Measurements from ENCODE around the gene CENPN.

The CENPN gene, protein sequence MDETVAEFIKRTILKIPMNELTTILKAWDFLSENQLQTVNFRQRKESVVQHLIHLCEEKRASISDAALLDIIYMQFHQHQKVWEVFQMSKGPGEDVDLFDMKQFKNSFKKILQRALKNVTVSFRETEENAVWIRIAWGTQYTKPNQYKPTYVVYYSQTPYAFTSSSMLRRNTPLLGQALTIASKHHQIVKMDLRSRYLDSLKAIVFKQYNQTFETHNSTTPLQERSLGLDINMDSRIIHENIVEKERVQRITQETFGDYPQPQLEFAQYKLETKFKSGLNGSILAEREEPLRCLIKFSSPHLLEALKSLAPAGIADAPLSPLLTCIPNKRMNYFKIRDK

GRCh38 chr16:81006813-81007695 lies at the start of gene CENPN, which contains the start of gene CMC2:
TSS of gene CENPN (plus strand) at chr16:81007214. CDS start at chr16:81011940, 4,726 bp downstream.
TSS of gene CMC2 (minus strand) at chr16:81006885. CDS start at chr16:80997394, 9,491 bp downstream.
- peak; percentile 81 to 91 for DNase-seq

DNA sequence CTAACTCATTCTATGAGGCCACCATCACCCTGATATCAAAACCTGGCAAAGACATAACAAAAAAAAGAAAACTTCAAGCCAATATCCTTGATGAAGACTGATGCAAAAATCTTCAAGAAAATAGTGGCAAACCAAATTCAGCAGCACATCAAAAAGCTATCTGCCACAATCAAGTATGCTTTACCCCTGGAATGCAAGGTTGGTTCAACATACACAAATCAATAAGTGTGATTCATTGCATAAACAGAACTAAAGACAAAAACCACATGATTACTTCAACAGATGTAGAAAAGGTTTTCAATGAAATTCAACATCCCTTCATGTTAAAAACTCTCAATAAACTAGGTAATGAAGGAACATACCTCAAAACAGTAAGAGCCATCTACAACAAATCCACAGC lies 48.7 kb upstream of the CENPN start:
- DNase-seq, result no peak

GRCh38 chr16:80962879-80963278 lies 44.1 kb upstream of the CENPN start:
- DNase-seq, result no peak

GRCh38 chr16:80964351-80964750 lies 42.7 kb upstream of the CENPN start:
- DNase-seq, result no peak

- DNase-seq, result no peak
These were observed 40.4 kb upstream of the CENPN start for GRCh38 chr16:80966617-80967016.

- DNase-seq, result no peak
These were observed 38.5 kb upstream of the CENPN start for GRCh38 chr16:80968386-80969113.

DNA sequence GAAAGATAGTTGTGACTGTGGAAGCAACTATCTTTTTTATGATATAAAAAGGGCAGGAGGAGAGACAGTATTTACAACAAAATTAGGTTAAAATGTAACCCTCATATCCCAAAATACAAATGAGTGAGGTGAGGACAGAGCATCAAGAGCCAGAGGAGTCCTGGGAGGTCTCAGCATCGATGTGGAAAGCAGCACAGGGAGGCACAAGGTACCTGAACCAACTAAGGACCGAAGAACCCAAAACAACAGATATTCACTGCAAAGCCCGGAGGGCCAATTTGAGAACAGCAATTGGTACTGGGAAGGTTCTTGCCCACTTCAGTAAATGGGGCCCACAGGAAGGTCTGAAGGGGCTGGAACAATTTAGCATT lies 37.9 kb upstream of the CENPN start:
- DNase-seq, result no peak

- DNase-seq, result no peak
These were observed 35.2 kb upstream of the CENPN start for GRCh38 chr16:80971819-80972218.

DNA sequence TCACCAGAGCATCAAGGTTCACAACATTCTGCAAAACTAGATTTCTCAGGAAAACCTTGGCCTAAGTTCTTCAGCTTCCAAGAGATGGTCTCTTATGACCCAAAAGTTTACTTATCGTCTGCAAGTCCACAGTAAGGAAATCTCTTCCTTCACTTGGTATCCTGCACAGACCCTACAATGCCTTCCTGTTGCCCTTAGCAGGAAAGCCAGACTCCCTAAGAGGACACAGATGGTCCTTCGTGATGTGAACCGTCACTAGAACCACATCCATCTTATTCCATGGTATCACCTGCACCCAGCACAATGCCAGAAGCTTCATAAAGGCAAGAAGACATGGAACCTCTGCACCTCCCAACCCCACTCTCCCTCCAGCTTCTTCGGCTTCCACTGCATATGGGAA lies 34.4 kb upstream of the CENPN start:
- no peak for DNase-seq

DNA sequence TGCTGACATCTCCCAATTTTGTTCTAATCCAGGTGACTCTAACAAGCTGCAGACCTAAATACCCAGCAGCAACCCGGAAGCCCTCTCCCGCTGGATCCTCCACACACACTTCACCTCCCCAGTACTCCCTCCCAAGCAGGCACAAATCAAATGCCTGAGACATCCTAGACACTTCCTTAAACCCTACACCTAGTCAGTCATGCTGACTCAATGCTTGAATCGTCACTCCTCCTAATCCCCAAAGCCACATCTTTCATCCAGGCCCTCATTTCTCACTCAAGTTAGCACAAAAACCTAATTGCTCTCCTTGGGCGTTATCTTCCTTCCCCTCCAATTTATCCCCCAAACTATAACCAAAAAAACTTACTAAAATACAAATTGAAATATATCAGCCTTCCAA lies 33.0 kb upstream of the CENPN start:
- no peak for DNase-seq

DNA sequence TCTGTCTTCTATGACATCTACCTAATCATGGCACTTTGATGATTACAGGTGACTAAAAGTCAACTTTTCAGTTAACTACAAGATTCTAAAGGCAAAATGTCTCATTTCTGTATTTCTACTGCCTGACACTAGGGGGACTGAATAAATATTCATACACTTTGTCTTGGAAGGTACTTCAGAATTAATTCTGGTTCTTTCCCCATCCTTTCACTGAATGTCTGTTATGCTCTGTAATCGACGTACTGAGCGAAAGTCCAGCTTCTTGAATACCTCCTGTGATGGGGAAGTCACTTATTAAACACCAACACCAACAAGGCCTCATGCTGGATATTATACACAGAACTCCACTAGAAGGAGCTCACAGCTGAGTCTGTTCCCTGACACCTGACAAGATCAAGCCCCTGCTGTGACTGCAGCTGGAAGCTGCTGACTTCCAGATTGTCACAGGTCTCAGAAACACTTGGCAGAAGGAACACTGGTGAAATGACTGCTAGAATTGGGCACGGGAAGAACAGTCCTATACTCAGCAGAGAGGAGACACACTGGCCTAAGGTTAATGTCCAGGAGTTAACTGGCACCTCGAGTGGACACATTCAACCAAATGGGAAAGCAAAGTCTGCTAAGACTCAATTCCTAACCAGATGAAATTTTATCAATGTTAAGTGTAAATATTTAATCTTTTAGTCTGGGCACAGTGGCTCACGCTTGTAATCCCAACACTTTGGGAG lies 32.2 kb upstream of the CENPN start:
- DNase-seq, result peak in 1 of 2 experiments; percentile 8

GRCh38 chr16:80976946-80977345 lies 30.1 kb upstream of the CENPN start:
- DNase-seq, result no peak

DNA sequence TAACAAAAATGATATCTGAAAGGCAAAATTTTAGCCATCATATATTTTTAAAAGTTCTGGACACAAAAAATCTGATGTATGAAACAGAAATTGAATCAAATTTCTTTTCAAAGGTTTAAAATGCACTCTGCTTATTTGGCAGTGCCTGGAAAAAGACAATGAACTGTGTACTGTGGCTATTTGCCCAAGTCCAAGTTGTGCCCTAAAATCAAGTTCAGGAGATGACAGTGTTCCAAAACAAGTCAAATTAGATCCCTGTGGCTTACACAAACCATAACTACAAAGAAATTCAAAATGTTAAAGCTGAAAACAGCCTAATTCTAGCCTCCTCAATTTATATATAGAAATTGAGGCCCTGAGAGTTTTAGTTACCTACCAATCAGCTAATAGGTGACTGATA lies 25.9 kb upstream of the CENPN start:
- no peak for DNase-seq

DNA sequence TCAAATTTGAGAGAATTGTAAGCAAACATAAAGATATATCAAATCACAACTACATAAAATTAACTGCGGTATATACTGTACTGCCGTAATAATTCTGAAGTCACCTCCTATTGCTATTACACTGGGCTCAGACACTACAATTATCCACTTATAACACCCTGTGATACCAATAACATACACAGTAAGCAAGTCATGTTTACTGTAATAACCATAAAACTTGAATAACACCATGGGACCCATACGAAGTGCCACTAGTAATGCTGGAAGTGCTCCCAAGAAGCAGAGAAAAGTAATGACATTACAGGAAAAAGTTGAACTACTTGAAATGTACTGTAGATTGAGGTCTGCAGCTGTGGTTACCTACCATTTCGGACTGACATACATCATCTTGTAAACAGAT lies 24.4 kb upstream of the CENPN start:
- DNase-seq, result no peak

DNA sequence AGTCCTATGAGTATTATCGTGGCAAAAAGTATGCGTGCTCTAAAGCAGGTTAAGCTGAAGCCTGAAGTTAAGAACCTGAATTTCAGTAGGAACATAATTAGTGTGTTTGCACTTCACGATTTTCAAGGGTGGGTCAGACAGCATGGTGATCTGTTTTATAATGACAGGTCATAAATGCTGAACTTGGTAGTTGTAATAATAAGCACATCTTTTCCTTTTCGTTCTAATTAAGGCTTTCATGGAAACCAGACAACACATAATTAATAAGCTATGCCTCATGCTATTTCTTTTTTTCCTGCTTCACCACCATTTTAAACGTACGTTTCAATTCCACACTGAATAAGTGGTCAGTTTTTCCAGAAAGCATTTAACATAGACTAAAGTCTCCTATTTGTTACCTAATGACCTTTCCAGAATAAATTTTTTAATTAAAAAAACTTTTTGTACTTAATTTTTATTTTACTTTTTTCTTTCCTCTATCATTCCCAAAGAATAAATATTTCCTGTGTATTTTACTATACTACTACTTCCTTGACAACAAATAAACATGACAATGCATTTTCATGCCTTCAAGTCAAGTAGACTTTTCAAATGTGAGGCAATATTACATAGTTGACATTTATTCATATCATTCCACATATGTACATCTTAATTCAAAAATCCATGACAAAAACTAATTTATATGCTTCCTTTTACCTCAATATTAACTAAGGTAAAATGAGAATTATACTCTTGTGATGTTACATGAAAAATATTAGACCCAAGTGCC lies 22.7 kb upstream of the CENPN start:
- no peak for DNase-seq

DNA sequence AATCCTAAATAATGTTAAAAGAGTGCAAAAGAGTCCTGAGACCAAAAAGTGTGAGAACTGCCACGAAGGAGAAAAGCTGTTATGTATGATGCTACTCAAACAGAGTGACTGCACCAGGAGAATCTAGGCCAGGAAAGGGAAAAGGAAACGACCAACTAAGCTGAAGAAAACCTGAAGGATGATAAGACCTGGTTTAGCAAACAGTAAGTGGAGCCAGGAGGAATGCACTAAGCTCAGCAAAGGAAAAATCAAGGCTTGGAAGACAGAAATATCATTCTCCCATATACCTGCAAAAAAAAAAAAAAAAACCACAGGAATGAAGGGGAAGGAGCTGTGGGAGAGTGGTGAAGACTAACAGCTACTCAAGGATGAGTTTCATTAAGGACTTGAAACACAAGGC lies 21.4 kb upstream of the CENPN start:
- DNase-seq, result no peak

DNA sequence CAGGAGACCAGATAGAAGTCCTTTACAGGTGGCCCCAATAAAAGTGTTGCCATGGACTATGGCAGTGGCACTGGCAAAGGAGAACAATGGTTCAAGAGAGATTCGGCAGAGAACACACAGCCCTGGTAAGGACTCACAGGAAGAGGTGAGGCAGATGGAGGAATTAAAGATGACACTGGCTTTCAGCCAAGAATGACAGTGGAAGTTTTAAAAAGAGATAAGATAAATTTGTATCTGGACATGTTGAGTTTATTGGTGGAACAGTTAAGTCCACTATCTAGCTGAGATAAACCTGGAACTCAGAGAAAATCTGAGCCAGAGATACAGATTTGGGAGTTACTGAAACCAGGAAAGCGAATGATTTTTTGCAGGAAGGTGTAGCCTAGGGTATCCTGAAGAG lies 20.5 kb upstream of the CENPN start:
- no peak for DNase-seq

- DNase-seq, result no peak
These were observed 18.3 kb upstream of the CENPN start for GRCh38 chr16:80988756-80989155.

DNA sequence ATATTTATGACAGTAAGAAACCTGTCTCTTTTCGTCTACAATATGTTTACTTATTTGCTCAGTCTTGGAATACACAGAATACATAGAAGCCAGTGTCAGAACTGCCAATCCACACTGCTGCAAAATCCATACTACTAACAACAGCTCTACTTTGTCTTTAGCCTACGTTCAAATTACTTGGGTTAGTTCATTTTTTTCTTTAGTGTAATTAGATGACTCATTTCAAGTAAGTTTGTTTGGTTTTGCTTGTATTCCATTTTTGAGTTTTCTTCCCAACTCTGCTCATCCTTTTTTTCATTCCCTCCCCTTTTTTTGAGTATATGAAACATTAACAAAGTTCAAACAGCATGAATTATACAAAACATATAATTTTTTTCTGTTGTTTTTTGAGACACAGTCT lies 17.2 kb upstream of the CENPN start:
- no peak for DNase-seq

- DNase-seq, result no peak
These were observed 16.4 kb upstream of the CENPN start for GRCh38 chr16:80990577-80990976.

DNA sequence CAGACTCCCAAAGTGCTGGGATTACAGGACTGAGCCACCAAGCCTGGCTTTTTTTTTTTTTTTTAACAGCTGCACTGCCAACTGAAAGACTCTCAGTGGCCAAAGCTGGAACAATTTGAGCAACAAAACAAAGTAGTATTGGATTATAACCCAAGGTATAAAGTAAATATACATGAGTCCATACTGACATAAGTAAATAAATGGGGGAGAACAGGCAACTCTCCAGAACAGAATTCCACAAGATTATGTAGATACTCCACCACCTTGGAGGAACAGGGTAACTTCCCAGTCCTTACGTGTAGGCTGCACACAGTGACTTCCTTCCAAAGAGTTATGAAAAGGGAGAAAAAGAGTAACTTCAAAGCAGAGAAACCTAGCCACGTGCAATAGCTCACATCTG lies 16.0 kb upstream of the CENPN start:
- DNase-seq, result no peak

Measured in NCI-H446 (cell line).